NCI-H2227 (cell line): ENCODE data around the gene HOXC9.

ENCODE experiments used
- DNase-seq: peaks from one replicate; lab custom pipeline; 2025; ENCODE audit not compliant: unreplicated experiment; lab: John Stamatoyannopoulos, UW

HOXC9 gene

GRCh38 chr12:53986686-53987483 is 13.1 kb upstream of the HOXC9 start:
- DNase-seq, result no peak

- no peak for DNase-seq
These were observed 12.2 kb upstream of the HOXC9 start for GRCh38 chr12:53987787-53988230.

GRCh38 chr12:53988541-53989226 is 11.3 kb upstream of the HOXC9 start:
- no peak for DNase-seq

- peak; percentile 34 for DNase-seq
These were observed 10.5 kb upstream of the HOXC9 start for GRCh38 chr12:53989227-53990113.

- no peak for DNase-seq
These were observed 9.5 kb upstream of the HOXC9 start for GRCh38 chr12:53990311-53991076.

- no peak for DNase-seq
These were observed 8.9 kb upstream of the HOXC9 start for GRCh38 chr12:53991077-53991460.

GRCh38 chr12:53992377-53992889 is 7.5 kb upstream of the HOXC9 start:
- DNase-seq, result no peak

GRCh38 chr12:53993162-53994008 is 6.6 kb upstream of the HOXC9 start:
- no peak for DNase-seq

GRCh38 chr12:53994009-53994263 is 6.0 kb upstream of the HOXC9 start:
- DNase-seq, result no peak

- DNase-seq, result no peak
These were observed 5.5 kb upstream of the HOXC9 start for GRCh38 chr12:53994264-53995001.

GRCh38 chr12:53995002-53995377 is 5.0 kb upstream of the HOXC9 start:
- DNase-seq, result no peak

GRCh38 chr12:53995378-53996239 is 4.4 kb upstream of the HOXC9 start:
- DNase-seq, result no peak

- no peak for DNase-seq
These were observed 3.4 kb upstream of the HOXC9 start for GRCh38 chr12:53996240-53997203.

GRCh38 chr12:53997204-53998109 is 2.5 kb upstream of the HOXC9 start:
- DNase-seq, result no peak

GRCh38 chr12:53998110-53998899 is 1.7 kb upstream of the HOXC9 start:
- DNase-seq, result no peak
